GM12801 (cell line): ENCODE measurements around the gene ITK.

ENCODE experiments used
- TF ChIP-seq, protein P1 (sequence below): IDR thresholded peaks from one replicate; pipeline ENCODE4 v1.5.1; 2011; ENCODE audit warnings: control low read depth; ENCODE audit not compliant: insufficient read length; ENCODE audit errors: extremely low read depth

Gene ITK

DNA sequence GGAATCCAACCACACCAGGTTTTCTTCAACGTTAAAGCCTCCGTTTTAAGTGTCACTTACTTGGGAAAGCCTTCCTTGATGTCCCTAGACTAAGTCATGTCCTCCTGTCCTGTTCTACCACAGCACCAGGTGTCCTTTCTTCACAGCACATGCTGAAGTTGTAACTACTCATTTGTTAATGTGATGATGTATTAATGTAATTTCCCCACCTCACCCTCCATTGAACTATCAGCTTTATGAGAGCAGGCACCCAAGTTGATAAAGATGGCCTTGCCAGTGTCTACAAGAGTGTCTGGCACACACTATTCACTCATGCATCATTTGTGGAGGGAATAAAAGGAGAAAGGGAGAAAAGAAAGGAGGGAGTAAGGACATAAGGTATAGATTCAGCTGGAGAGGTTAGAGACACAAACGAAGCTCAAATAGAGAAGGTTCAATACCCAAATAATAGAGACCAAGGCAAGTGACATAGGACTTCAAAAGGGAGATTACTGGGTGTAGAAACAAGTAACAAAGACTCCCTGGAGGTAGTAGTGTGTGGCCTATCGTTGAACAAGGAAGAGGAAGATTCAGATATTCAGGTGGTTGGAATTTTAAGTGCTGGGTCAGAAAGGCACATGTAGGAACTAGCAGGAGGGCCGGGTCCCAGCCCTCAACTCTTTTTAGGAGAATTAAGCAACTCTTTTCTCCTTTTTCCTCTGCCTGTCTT is 6.6 kb downstream of the ITK start:
- TF ChIP-seq, protein P1, sequence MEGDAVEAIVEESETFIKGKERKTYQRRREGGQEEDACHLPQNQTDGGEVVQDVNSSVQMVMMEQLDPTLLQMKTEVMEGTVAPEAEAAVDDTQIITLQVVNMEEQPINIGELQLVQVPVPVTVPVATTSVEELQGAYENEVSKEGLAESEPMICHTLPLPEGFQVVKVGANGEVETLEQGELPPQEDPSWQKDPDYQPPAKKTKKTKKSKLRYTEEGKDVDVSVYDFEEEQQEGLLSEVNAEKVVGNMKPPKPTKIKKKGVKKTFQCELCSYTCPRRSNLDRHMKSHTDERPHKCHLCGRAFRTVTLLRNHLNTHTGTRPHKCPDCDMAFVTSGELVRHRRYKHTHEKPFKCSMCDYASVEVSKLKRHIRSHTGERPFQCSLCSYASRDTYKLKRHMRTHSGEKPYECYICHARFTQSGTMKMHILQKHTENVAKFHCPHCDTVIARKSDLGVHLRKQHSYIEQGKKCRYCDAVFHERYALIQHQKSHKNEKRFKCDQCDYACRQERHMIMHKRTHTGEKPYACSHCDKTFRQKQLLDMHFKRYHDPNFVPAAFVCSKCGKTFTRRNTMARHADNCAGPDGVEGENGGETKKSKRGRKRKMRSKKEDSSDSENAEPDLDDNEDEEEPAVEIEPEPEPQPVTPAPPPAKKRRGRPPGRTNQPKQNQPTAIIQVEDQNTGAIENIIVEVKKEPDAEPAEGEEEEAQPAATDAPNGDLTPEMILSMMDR: no peak

- TF ChIP-seq, protein P1: no peak
Measured at GRCh38 chr5:157188270-157188669, 7.6 kb downstream of the ITK start.

DNA sequence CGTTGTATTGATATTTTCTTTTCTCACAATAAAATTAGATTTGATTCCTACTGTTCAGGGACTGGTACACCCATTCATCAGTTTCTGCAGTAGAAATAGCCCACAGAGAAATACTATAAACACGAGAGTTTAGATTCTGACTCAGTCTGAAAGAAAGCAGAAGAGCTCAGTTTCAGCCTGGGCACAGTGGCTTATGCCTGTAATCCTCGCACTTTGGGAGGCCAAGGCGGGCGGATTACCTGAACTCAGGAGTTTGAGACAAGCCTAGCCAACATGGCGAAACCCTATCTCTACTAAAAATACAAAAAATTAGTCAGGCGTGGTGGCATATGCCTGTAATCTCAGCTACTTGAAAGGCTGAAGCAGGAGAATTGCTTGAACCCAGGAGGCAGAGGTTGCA is 8.6 kb downstream of the ITK start:
- TF ChIP-seq, protein P1: no peak

- TF ChIP-seq, protein P1: no peak
Measured at GRCh38 chr5:157193699-157194424, 13.2 kb downstream of the ITK start.

- TF ChIP-seq, protein P1: no peak
Measured at GRCh38 chr5:157196045-157196444, 15.4 kb downstream of the ITK start.

DNA sequence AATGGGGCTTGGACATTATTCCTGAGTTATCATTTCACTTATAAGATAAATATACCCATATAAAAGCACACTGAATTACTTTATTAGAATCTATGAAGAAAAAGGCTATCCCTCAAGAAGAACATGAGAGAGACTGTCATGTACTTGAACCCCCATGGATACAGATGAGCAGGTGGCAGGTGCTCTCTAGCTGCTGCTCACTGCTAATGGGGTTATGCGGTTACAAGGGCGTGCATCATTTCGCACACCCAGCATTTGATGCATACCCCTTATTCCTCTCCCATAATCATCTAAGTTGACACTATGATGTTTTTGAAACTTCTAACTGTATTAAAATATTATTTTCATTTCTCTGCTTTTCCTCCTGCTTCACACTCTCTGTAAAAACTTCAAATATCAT is 16.4 kb downstream of the ITK start:
- TF ChIP-seq, protein P1: no peak

- TF ChIP-seq, protein P1: no peak
Measured at GRCh38 chr5:157198277-157198986, 17.8 kb downstream of the ITK start.
